Stimulated activated CD4-positive, alpha-beta T cell treated with anti-CD3 and anti-CD28 coated beads, TNF-alpha, amount 100 ng/mL, for 24 hours (primary cell): Measurements from ENCODE around the gene OR5K4.
"Not testable (repeated sequence)": the region's sequence is repeated elsewhere in the genome, so short reads cannot be mapped to it uniquely, and the experiment has no call there.

ENCODE experiments used
- DNase-seq, 3 experiments: peaks; one replicate each; pipeline ENCODE4 v3.0.0-alpha.2; 2020; ENCODE audit warnings: low read depth in 3 of 3

OR5K4 gene

GRCh38 chr3:98371186-98371585, 17.5 kb downstream of the OR5K4 start:
- no peak for DNase-seq

GRCh38 chr3:98371853-98372252, 18.2 kb downstream of the OR5K4 start:
- no peak for DNase-seq

GRCh38 chr3:98372445-98372844, 18.8 kb downstream of the OR5K4 start:
- DNase-seq: no peak

GRCh38 chr3:98376631-98377030, 23.0 kb downstream of the OR5K4 start:
- DNase-seq: no peak

- DNase-seq: no peak
Observed at GRCh38 chr3:98388147-98388546, 34.5 kb downstream of the OR5K4 start.

- DNase-seq: no peak
Observed at GRCh38 chr3:98390366-98390765, 36.7 kb downstream of the OR5K4 start, which contains the start of gene OR5K3. TSS of gene OR5K3 (plus strand) at chr3:98390666. CDS start at chr3:98390666, 0 bp downstream.

- DNase-seq: no peak
Observed at GRCh38 chr3:98395101-98395500, 41.4 kb downstream of the OR5K4 start.

GRCh38 chr3:98396482-98396881, 42.8 kb downstream of the OR5K4 start:
- not testable (repeated sequence) for DNase-seq

- no peak for DNase-seq
Observed at GRCh38 chr3:98398513-98398912, 44.9 kb downstream of the OR5K4 start.

GRCh38 chr3:98402507-98402906, 48.9 kb downstream of the OR5K4 start:
- no peak for DNase-seq

- DNase-seq: no peak
Observed at GRCh38 chr3:98404010-98404409, 50.4 kb downstream of the OR5K4 start.
